HCT116 (cell line): ENCODE data around the gene RAB4B. TPM values are rescaled to one million over a fixed set of nuclear protein-coding genes. Genes with fewer than 3 reads are reported as not detected.

Experiments used
- ATAC-seq: fragments of 200-7000 bp; cut with Tn5 transposase; 2 replicates; pipeline ENCODE4 v1.9.1; 2020; ENCODE audit warnings: mild to moderate bottlenecking, moderate library complexity
- BruUV-seq: library from RNA; stranded (reverse); fragments of 400-500 nt; replicated peaks from 2 replicates; lab custom pipeline; 2021; lab: Mats Ljungman, UMichigan
- CTCF ChIA-PET: fragments of 300-600 bp; sonication (Branson Sonifier 250); formaldehyde crosslinking; loops from one replicate; lab custom pipeline; 2021; ENCODE audit warnings: antibody characterized with exemption; lab: Charles Lee
- POLR2A ChIA-PET: fragments of 300-600, 350-600 bp; sonication (Branson Sonifier 250); formaldehyde crosslinking; loops from one replicate; lab custom pipeline; 2021; ENCODE audit warnings: antibody characterized with exemption; lab: Charles Lee
- RAD21 ChIA-PET, 2 experiments: fragments of 300-600 bp; sonication (Branson Sonifier 250); formaldehyde crosslinking; loops; one replicate each; lab custom pipeline; 2023; ENCODE audit warnings: low total read pairs in 2 of 2; ENCODE audit not compliant: uncharacterized antibody in 2 of 2, unreplicated experiment in 2 of 2, low non-redundant PET in 1 of 2; lab: Charles Lee
- DNase-seq: peaks from one replicate; pipeline ENCODE4 v3.0.0-alpha.2; 2010; ENCODE audit warnings: low read depth, low spot score
- H2AFZ ChIP-seq: fragments of 200-600 bp; shearing (Covaris generic), sonication (generic); 2 replicates; pipeline ENCODE4 v1.6.1; 2017; ENCODE audit warnings: low read depth, mixed run types, mixed read lengths, antibody characterized with exemption, low read length; ENCODE audit not compliant: poor library complexity, severe bottlenecking
- H3K27ac ChIP-seq: 2 replicates; pipeline ENCODE4 v1.5.1; 2012; ENCODE audit warnings: low read depth, low read length
- H3K27me3 ChIP-seq: fragments of 200-600 bp; sonication (generic); 2 replicates; pipeline ENCODE4 v1.6.1; 2016; ENCODE audit warnings: mixed run types, low read length, mixed read lengths; ENCODE audit not compliant: insufficient read depth
- H3K36me3 ChIP-seq, 2 experiments: fragments of 200-500 bp in 1 of 2; fragments of 200-600 bp in 1 of 2; sonication (Bioruptor generic) in 1 of 2; sonication (generic) in 1 of 2; 2 replicates each; pipeline versions ENCODE4 v1.5.1 to v1.6.1; 2014 to 2016; ENCODE audit warnings: low read length in 2 of 2, inconsistent platforms in 1 of 2, mixed read lengths in 1 of 2, mixed run types in 1 of 2; ENCODE audit not compliant: insufficient read depth in 2 of 2, control insufficient read depth in 1 of 2
- H3K4me1 ChIP-seq, 2 experiments: fragments of 200-600 bp in 1 of 2; sonication (generic) in 1 of 2; 2 replicates each; pipeline versions ENCODE4 v1.5.1 to v1.6.1; 2012 to 2017; ENCODE audit warnings: low read length in 2 of 2, inconsistent platforms in 1 of 2, mild to moderate bottlenecking in 1 of 2, mixed read lengths in 1 of 2, mixed run types in 1 of 2, moderate library complexity in 1 of 2; ENCODE audit not compliant: insufficient read depth in 2 of 2, control insufficient read depth in 1 of 2
- H3K4me2 ChIP-seq: fragments of 200-600 bp; sonication (generic); 2 replicates; pipeline ENCODE4 v1.6.1; 2017; ENCODE audit warnings: mixed run types, low read length, mixed read lengths
- H3K4me3 ChIP-seq, 2 experiments: fragments of 200-600 bp in 1 of 2; sonication (generic) in 1 of 2; replicated peaks in 1 of 2; 2 replicates each; pipeline ENCODE4 v1.5.1; 2011 to 2016; ENCODE audit warnings: low read length in 2 of 2, control low read depth in 1 of 2, low read depth in 1 of 2, mild to moderate bottlenecking in 1 of 2, mixed read lengths in 1 of 2, mixed run types in 1 of 2
- H3K79me2 ChIP-seq: fragments of 200-600 bp; sonication (generic); 2 replicates; pipeline ENCODE4 v1.6.1; 2017; ENCODE audit warnings: mild to moderate bottlenecking, mixed run types, low read length, moderate library complexity, mixed read lengths; ENCODE audit not compliant: insufficient read depth
- H3K9ac ChIP-seq: fragments of 200-600 bp; sonication (generic); 2 replicates; pipeline ENCODE4 v1.6.1; 2016; ENCODE audit warnings: low read length, mixed read lengths
- H3K9me2 ChIP-seq: fragments of 200-600 bp; sonication (generic), shearing (Covaris generic); 2 replicates; pipeline ENCODE4 v1.6.1; 2017; ENCODE audit warnings: mixed run types, mild to moderate bottlenecking, moderate library complexity; ENCODE audit not compliant: insufficient read depth
- H3K9me3 ChIP-seq, 2 experiments: fragments of 200-500 bp in 1 of 2; fragments of 200-600 bp in 1 of 2; sonication (Bioruptor generic) in 1 of 2; sonication (generic) in 1 of 2; 2 replicates each; pipeline ENCODE4 v1.6.1; 2014 to 2017; ENCODE audit warnings: low read length in 2 of 2, mixed read lengths in 2 of 2, inconsistent platforms in 1 of 2, low read depth in 1 of 2, mild to moderate bottlenecking in 1 of 2, mixed run types in 1 of 2, moderate library complexity in 1 of 2; ENCODE audit not compliant: control insufficient read depth in 1 of 2, insufficient read depth in 1 of 2
- H4K20me1 ChIP-seq: fragments of 200-600 bp; sonication (generic), shearing (Covaris generic); 2 replicates; pipeline ENCODE4 v1.6.1; 2017; ENCODE audit warnings: mixed run types, mild to moderate bottlenecking, moderate library complexity; ENCODE audit not compliant: insufficient read depth
- CBX3 ChIP-seq: IDR thresholded peaks from 2 replicates; pipeline ENCODE4 v1.6.1; 2012; ENCODE audit warnings: low read depth
- CEBPB ChIP-seq: IDR thresholded peaks from 2 replicates; pipeline ENCODE4 v1.6.1; 2012; ENCODE audit warnings: low read depth
- CTCF ChIP-seq, 3 experiments: fragments of 200-600 bp in 1 of 3; sonication (generic) in 1 of 3; IDR thresholded peaks in 2 of 3; conservative IDR thresholded peaks in 1 of 3; 2 replicates each; pipeline ENCODE4 v1.5.1; 2012 to 2017; ENCODE audit warnings: low read depth in 2 of 3, low read length in 2 of 3, antibody characterized with exemption in 1 of 3, borderline replicate concordance in 1 of 3, control low read depth in 1 of 3, mild to moderate bottlenecking in 1 of 3, mixed read lengths in 1 of 3, mixed run types in 1 of 3, moderate library complexity in 1 of 3; ENCODE audit not compliant: insufficient read depth in 1 of 3
- ELF1 ChIP-seq: IDR thresholded peaks from 2 replicates; pipeline ENCODE4 v1.6.1; 2012; ENCODE audit warnings: low read depth, borderline replicate concordance
- EZH2 ChIP-seq: fragments of 200-600 bp; sonication (generic); IDR thresholded peaks from 2 replicates; pipeline ENCODE4 v1.6.1; 2017; ENCODE audit warnings: antibody characterized with exemption, mixed run types
- EZH2phosphoT487 ChIP-seq: fragments of 200-600 bp; IDR thresholded peaks from 2 replicates; pipeline ENCODE4 v1.6.1; 2018; ENCODE audit warnings: antibody characterized with exemption, borderline replicate concordance
- JUND ChIP-seq: IDR thresholded peaks from 2 replicates; pipeline ENCODE4 v1.6.1; 2012
- POLR2AphosphoS5 ChIP-seq: IDR thresholded peaks from 2 replicates; pipeline ENCODE4 v1.6.1; 2011; ENCODE audit warnings: mild to moderate bottlenecking, low read depth, low read length, moderate library complexity
- RAD21 ChIP-seq: IDR thresholded peaks from 2 replicates; pipeline ENCODE4 v1.6.1; 2012; ENCODE audit warnings: low read depth, mild to moderate bottlenecking
- REST ChIP-seq: IDR thresholded peaks from 2 replicates; pipeline ENCODE4 v1.6.1; 2012; ENCODE audit warnings: low read depth
- SP1 ChIP-seq: IDR thresholded peaks from 2 replicates; pipeline ENCODE4 v1.6.1; 2012; ENCODE audit warnings: low read depth
- SRF ChIP-seq: IDR thresholded peaks from 2 replicates; pipeline ENCODE4 v1.6.1; 2012; ENCODE audit warnings: low read depth
- TCF7L2 ChIP-seq: IDR thresholded peaks from 2 replicates; pipeline ENCODE4 v1.7.0; 2011; ENCODE audit warnings: borderline replicate concordance, inconsistent platforms; ENCODE audit not compliant: insufficient read depth, insufficient read length; ENCODE audit errors: extremely low read depth
- YY1 ChIP-seq: IDR thresholded peaks from 2 replicates; pipeline ENCODE4 v1.6.1; 2011; ENCODE audit warnings: low read length, low read depth, moderate library complexity, mild to moderate bottlenecking; ENCODE audit not compliant: insufficient replicate concordance; ENCODE audit errors: extremely low read depth
- intact Hi-C: fragments of 100-400 bp; cut with micrococcal nuclease; formaldehyde crosslinking; loops from 2 replicates; pipeline ENCODE4 v1.10.0; 2022
- total RNA-seq: library from RNA; stranded (reverse); gene quantifications from one replicate; pipeline ENCODE4 v1.2.1, GENCODE V29; 2021; ENCODE audit not compliant: unreplicated experiment
- TF ChIP-seq, protein P1 (sequence below): IDR thresholded peaks from 2 replicates; pipeline ENCODE4 v1.6.1; 2012

The RAB4B gene
- total RNA-seq, 1 experiment from 2014 or later: 18.7 TPM

DNA sequence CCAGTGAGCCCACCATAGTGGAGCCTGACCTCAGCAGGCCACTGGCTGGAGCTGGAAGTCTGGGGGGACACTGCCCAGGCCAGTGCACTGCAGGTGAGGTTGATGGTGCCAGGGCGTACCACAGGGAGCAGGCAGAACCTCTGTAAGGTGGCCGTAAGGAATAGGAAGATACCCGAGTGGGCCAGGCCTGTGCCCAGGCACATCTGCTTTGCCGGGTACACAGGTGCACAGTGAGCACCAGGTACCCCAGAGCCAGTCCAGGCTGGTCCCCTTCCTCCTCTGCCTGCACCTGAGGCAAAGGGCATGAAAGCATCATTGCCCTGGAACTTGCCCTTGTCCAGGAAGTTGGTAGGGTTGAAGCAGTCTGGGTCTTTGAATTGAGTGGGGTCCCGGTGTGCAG is 30.4 kb downstream of the RAB4B start:
- peaks cover 26 to 63% of the 10 kb centered on the region in 2 experiments for H3K4me1 ChIP-seq
- H3K9me2 ChIP-seq: no peaks in the 10 kb centered on the region
- H3K9ac ChIP-seq: no peak overlapping the region
- BruUV-seq: no TSS peak
- peaks cover 10% of the 10 kb centered on the region in 2 experiments; a peak in 2 of 4 replicates for H3K36me3 ChIP-seq
- H3K4me3 ChIP-seq: no peak overlapping the region
- intact Hi-C loops: no loop called here
- DNase-seq (no peak), ATAC-seq (no peak)
- peaks cover 4% of the 10 kb centered on the region; the same call in 1 of the 2 replicates for H4K20me1 ChIP-seq
- H3K9me3 ChIP-seq: no peaks in the 10 kb centered on the region
- H3K4me2 ChIP-seq: no peak overlapping the region
- H3K27ac ChIP-seq: no peak overlapping the region
- TF ChIP-seq REST (no peak), CBX3 (no peak), CEBPB (no peak), YY1 (no peak), POLR2AphosphoS5 (no peak), JUND (no peak), EZH2phosphoT487 (no peak), SRF (no peak), RAD21 (no peak), EZH2 (no peak), CTCF (IDR thresholded peaks at IDR 0.05 in 2 of 3, conservative IDR thresholded peaks at IDR 0.05 in 1 of 3; ENCODE audit: borderline replicate concordance in 1 of 3, insufficient read depth in 1 of 3, low read depth in 2 of 3, low read length in 2 of 3) (no peak), TCF7L2 (no peak), ELF1 (no peak), SP1 (no peak)
- TF ChIP-seq, protein P1, sequence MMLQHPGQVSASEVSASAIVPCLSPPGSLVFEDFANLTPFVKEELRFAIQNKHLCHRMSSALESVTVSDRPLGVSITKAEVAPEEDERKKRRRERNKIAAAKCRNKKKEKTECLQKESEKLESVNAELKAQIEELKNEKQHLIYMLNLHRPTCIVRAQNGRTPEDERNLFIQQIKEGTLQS: no peak
- CTCF ChIA-PET: interaction anchor here (2.1 kb wide), 1 partner anchor 146 kb away, joined by 23 read pairs; no protein-coding TSS in a partner anchor
- H3K27me3 ChIP-seq: no peaks in the 10 kb centered on the region
- H2AFZ ChIP-seq: no peak overlapping the region
- POLR2A ChIA-PET: no interaction called here
- RAD21 ChIA-PET: interaction anchor here in 1 of 2 experiments (1.2 kb wide), 1 partner anchor 145 kb away, joined by 3 read pairs; no protein-coding TSS in a partner anchor
- peaks cover 45% of the 10 kb centered on the region for H3K79me2 ChIP-seq
